ENCODE measurements around the gene NR1D2.

GRCh38 chr3:24019585-24019984 is 74.5 kb downstream of the NR1D2 start:
- TF ChIP-seq POLR2AphosphoS5 (IDR thresholded peaks at IDR 0.05; ENCODE audit: low read depth, low read length) (no peak), TAF1 (IDR thresholded peaks at IDR 0.05; ENCODE audit: borderline replicate concordance, low read depth, low read length) (no peak)

Measured in GM12892 (cell line).